Fibroblast of the aortic adventitia (primary cell): ENCODE data around the gene EIF1. TPM values are rescaled to one million over a fixed set of nuclear protein-coding genes. Genes with fewer than 3 reads are reported as not detected.

Source experiments
- DNase-seq: peaks from one replicate; pipeline ENCODE4 v3.0.0-alpha.2; 2010; ENCODE audit warnings: low read depth
- H3K4me3 ChIP-seq: 2 replicates; pipeline ENCODE4 v1.5.1; 2011; ENCODE audit warnings: low read depth, mild to moderate bottlenecking, control low read depth, low read length, moderate library complexity
- total RNA-seq: library from RNA; depleted of rRNA; stranded (reverse); fragments of >200 nt; gene quantifications from 2 replicates; pipeline ENCODE4 v1.2.3, GENCODE V29; 2012; ENCODE audit warnings: low replicate concordance
- TF ChIP-seq, protein P1 (sequence below): IDR thresholded peaks from 2 replicates; pipeline ENCODE4 v1.5.1; 2011; ENCODE audit warnings: mild to moderate bottlenecking, low read length, control low read depth, inconsistent platforms; ENCODE audit not compliant: insufficient read depth

The EIF1 gene
- total RNA-seq, 1 donor: 102 TPM

DNA sequence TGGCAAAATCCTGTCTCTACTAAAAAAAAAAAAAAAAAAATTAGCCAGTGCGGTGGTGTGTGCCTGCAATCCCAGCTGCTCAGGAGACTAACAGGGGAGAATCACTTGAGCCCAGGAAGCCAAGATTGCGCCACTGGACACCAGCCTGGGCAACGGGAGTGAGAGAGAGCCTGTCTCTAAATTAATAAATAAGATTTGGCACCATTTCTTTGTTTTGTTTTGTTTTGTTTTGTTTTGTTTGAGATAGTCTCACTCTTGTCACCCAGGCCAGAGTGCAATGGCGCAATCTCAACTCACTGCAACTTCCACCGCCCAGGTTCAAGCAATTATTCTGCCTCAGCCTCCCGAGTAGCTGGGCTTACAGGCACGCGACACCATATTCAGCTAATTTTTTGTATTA, 14.0 kb downstream of the EIF1 start:
- H3K4me3 ChIP-seq: no peak overlapping the region
- no peak for DNase-seq
- TF ChIP-seq, protein P1, sequence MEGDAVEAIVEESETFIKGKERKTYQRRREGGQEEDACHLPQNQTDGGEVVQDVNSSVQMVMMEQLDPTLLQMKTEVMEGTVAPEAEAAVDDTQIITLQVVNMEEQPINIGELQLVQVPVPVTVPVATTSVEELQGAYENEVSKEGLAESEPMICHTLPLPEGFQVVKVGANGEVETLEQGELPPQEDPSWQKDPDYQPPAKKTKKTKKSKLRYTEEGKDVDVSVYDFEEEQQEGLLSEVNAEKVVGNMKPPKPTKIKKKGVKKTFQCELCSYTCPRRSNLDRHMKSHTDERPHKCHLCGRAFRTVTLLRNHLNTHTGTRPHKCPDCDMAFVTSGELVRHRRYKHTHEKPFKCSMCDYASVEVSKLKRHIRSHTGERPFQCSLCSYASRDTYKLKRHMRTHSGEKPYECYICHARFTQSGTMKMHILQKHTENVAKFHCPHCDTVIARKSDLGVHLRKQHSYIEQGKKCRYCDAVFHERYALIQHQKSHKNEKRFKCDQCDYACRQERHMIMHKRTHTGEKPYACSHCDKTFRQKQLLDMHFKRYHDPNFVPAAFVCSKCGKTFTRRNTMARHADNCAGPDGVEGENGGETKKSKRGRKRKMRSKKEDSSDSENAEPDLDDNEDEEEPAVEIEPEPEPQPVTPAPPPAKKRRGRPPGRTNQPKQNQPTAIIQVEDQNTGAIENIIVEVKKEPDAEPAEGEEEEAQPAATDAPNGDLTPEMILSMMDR: no peak

DNA sequence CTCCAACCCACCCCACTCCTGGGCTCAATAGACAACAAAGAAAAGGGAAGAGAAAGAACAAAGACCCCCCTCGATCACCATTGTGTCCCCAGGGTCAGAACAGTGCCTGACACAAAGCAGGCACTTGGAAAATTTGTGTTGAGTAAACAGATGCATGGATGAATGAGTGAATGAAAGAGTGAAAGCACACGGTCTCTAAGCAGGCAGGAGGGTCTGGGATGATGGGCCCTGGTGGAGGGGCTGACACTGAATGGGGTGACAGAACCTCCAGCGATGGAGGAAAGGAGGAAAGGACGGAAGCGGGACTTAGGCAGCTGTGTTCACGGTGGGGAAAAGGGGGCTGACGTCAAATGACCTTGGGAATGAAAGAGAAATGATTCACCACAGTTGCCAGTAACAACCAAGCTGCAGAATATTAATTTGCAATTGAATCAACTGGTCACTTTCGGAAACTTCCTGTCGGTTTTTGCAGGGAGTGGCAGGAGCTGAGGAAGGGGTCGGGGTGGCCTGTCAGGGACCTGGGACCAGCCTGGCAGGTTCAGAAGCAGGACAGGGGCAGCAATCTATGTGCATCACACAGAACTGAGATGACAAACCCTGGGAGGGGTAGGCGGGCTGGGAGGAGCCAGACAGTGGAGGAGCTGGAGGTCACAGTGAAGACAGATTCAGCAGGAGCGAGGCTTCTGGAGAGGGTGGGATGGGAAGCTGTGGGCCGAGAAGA, 16.7 kb downstream of the EIF1 start:
- H3K4me3 ChIP-seq: no peak overlapping the region
- no peak for DNase-seq
- TF ChIP-seq, protein P1: no peak

DNA sequence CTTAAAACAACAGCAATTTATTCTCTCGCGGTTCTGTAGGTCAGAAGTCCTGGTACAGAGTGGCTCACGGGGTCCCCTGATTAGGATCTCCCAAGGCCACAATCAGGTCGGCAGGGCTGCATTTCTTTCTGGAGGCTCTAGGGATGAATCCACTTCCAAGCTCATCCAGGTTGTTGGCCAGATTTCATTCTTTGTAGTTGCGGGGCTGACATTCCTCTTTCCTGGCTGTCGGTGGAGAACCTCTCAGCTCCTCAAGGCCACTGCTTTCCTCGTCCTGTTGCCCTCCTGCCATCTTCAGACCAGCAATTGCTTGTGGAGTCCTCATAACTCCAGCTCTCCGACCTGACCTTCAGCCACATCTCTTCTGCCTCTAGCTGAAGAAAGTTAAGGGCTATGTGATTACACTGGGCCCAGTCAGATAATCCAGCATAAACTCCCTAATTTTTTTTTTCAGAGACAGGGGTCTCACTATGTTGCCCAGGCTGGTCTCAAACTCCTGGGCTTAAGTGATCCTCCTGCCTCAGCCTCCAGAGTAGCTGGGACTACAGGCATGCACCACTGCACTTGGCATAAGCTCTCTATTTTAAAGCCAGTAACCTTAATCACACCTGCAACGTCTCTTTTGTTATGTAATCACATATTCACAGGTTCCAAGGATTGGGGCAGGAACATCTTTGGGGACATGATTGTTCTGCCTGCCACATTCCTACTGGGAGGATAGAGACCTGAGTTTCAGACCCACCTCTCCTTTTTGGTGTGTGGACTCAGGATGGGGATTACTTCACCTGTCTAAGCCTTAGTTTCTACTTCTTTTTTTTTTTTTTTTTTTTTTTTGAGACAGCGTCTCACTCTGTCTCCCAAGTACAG, 19.4 kb downstream of the EIF1 start:
- no peak for DNase-seq
- H3K4me3 ChIP-seq: no peak overlapping the region
- TF ChIP-seq, protein P1: no peak

DNA sequence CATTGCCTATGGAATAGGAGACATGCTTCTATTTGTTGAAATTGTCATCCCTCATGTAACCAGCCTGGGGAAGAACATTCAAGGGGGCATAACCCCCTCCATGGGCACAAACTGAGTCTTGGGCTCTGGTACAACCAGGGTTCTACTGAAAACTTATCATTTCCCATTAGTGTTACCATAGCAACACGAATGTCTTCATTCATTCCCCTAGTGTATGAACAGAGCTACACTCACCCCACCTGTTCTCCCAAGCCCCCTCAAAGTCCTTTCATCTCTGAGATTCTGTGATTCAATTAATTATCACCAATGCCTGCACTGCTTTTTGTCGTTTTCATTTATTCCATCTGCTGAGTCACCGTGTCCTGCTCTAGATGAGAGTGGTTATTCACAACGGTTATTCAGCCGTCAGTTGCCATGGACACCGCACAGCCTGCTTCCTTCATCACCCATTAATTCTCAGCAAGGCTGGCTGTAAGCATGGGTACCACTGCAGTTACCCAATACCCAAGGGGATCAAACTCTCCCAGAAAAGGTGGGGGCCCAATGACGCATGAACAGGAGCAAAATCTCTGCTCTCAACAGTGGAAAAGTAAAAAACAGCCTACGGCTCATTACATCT, 21.9 kb downstream of the EIF1 start:
- DNase-seq: peak; percentile 74
- TF ChIP-seq, protein P1: no peak
- H3K4me3 ChIP-seq: no peak overlapping the region

DNA sequence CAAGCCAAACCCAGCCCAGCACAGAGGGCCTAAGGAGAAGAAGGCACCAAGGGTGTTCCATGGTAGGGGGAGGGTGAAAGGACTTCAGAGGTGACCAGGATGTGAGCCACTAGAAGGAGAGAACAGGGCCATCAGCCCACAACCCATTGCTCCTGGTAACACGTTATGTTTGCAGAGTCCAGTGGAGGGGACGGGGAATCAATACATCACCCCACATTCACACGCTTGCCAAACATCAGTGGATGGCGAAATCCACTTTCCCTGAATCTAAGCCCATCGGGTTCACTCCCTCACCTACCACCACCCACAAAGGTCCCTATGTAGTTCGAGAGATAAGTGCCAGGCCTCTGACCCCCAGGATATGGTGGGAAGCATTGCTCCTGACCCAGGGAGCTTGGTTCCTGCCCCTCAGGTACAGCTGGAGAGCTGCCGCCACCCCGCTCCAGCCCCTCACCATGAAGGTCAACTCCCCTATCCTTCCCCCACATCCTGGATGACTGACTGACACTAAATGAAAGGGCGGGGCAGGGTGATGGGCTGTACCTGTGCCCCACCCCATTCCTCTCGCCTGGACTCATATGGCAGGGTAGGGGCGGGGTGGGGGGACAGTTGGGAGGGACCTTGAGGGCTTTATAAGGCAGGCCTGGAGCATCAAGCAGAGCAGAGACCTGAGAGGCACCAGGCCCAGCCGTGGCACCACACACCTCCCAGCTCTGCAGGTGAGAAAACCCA, 23.1 kb downstream of the EIF1 start, which contains the start of gene GAST:
Gene GAST, plus strand, starts transcription at position 663 of the 732 bp plus-strand sequence. CDS start 3,106 bp downstream, outside the sequence.
- DNase-seq: no peak
- TF ChIP-seq, protein P1: no peak
- no peak within 1 kb of the TSS for H3K4me3 ChIP-seq
